NCI-H345 treated with DMSO at 0.1 percent for 48 hours (cell line): ENCODE measurements around the gene CNFN.

Experiments used
- DNase-seq: peaks from one replicate; lab custom pipeline; 2025; ENCODE audit not compliant: unreplicated experiment; lab: John Stamatoyannopoulos, UW

Gene CNFN

DNA sequence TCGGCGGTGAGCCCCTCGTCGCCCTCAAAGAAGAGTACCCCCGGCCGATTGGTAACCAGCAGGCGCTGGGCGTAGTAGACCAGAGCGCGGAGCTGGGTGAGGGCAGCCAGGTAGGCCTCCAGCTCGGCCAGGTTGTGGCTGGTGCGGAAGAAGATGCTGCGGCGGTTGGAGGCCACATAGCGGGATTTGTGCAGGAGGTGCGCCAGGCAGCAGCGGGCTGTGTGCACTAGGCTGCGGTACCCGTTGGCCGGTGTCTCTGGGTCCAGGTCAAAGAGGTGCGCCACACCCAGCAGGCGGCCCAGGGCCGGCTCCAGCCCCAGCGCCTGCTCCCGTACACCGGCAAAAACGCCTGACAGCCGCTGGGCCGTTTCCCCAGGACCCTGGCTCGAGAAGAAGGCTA is 20.3 kb upstream of the CNFN start:
- DNase-seq = no peak

DNA sequence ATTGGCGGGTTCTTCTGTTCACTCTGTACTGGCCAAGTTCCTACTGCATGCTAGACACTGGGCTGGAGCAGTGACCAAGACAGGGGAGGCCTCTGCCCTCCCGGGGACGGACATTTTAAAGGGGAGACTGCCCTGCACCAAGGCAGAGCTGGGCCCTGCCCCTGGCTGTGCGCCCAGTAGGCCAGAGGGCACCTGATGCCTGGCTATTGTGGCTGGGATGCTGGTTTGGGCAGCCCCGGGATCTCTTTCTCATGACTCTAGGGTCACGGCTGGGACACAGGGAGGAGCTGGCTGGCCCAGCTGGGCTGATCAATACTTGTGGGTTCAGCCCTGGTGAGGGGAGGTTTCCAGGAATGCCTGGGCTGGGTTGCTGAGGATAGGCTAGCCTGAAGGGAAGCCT is 19.4 kb upstream of the CNFN start:
- DNase-seq = no peak

DNA sequence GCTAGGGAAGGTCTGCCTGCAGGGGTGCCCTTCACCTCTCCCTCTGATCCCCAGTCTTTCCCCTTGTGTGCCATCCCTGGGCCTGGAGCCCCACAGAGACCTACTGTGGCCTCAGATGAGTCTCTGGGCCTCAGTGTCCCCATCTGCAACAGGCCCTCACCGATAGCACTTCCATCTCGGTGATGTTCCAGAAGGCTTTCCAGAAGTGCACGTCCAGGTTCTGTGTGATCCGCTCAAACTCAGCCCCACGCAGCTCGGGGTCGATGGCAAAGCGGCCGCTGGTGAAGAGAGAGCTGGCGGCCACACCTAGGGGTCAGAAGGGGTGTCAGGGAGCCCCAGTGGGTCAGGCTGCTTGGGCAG is 17.7 kb upstream of the CNFN start:
- no peak for DNase-seq

DNA sequence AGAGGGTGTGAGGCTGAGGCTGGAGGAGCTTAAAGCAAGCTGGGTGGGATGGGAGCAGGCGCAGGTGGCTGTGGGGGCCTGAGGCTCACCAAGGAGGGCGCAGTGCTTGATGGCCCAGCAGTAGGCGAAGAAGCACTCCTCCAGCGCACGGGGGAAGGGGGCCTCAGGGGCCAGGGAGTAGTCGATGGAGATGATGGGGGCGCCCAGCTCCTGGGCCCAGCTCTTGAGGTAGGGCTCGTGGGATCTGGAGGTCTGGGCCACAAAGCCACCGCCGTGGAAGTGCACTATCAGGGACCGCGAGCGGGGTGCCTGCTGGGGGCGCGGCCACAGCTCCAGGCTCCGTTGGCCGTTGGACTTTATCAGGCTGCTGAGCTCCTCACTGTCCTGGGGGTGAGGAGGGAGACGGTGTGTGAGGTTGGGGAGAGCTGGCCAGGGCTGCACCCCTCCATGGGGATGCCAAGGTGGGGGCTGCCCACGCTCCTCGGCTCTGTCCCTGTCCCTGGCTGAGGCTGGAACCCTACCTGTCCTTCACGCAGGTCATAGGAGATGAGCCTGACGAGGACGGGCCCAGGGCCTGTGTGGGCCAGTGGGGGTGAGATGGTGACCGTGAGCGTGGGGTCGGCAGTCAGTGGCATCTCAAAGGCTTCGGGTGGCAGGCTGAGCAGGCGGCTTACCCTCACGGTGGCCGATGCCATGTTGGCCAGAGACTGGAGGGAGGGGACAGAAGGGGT is 17.2 kb upstream of the CNFN start:
- no peak for DNase-seq

DNA sequence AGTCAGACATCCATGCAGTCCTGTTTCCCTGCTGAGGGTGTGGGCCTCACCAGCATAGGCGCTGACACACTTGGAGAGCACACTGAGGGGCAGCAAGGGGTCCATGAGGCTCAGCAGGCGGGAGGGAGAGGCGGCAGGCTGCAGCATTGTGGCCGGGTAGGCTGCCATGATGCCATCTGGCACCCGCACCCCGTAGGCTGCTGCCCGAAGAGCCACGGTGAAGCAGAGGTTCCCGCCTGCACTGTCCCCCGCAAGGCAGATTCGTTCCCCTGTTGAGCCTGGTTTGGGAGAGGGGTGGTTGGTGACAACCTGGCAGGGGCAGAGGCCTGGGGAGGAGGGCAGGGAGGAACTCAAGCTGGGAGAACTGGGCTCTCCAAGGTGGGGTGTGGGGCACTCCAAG is 16.0 kb upstream of the CNFN start:
- DNase-seq = no peak

DNA sequence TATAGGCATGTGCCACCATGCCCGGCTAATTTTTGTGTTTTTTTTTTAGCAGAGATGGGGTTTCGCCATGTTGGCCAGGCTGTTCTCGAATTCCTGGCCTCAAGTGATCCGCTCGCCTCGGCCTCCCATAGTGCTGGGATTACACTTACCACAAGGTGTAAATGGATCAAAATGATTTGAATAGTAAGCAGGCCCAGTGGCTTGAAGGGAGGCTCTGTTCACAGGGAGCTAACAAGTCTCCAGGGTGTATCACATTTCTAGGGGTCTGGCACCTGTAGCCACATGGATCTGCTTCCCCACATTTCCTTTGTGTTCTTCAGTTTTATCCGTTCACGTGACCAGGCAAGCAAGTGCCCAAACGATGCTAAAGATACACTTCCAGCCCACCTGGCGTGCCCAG is 13.5 kb upstream of the CNFN start:
- no peak for DNase-seq

DNA sequence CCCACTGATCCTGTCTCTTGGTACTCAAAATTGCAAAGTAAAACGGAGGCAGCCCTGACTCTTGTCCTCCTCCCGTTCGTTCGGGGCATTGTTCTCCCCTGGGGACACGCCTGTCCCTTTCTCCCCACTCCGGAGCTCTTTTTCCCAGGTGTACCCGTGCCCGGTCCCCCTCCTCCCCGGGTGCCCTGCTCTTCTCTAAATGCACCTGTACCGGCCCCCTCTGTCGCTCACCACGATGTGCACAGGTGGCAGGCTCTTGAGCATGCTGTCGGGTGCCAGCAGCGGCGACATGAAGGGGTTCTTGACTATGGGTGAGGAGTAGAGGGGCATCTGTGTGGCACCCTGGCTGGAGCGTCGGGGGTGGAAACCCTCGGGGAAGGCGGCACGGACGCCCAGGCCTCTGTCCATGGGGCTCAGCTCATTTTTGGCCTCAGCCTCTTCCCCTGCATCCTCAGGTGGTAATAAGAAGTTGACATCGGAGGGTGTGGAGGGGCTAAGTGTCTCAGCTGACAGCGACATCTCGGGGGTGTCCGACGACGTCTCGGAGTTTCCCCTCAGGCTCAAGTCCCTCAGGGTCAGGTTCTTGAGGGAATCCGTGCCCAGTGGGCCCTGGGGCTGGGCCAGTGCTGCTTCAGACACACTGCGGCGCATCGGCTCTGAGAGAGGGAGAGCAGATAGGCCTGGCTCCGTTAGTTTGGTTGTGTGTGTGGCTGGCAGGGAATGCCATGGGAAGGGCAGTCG is 12.4 kb upstream of the CNFN start:
- no peak for DNase-seq

DNA sequence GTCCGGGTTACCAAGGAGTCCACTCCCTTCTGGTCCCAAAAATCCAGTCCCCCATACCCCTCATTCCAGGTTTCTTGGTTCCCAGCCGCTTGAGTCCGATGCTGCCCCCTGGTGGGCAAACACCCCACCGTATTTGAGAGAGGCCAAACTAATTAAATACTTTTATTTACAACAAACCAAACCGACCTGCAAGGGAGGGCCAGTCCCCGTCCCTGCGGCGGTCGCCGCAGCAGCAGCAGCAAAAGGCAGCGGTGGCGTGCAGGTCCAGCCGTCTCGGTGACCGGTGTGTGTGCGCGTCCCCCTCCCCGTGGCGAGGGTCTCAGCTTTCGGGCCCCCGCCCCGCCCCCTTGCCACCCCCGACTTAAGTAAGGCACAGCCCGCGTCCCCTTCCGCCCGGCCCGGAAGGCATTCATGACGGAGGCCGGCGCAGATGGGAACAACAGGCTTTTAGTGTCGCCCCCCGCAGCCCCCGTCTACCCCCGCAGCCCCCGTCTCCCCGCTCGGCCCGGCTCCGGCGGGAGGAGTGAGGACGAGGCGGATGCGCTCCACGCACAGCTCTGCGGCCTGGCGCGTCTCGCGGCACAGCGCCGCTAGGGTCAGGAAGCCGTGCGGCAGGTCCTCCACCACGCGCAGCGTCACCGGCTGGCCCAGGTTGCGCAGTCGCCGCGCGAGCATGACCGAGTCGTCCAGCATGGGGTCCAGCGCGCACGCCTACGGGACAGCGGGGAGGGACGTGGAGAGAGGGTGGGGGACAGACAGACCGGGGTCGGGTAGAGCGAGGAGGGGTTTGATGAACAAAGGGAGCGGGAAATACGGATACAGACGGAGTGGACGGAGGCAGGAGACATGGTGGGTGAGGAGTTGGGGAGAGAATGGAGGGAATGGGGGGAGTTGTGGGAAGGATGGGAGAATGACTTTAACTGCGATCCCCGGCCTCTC is 11.5 kb upstream of the CNFN start:
- no peak for DNase-seq

DNA sequence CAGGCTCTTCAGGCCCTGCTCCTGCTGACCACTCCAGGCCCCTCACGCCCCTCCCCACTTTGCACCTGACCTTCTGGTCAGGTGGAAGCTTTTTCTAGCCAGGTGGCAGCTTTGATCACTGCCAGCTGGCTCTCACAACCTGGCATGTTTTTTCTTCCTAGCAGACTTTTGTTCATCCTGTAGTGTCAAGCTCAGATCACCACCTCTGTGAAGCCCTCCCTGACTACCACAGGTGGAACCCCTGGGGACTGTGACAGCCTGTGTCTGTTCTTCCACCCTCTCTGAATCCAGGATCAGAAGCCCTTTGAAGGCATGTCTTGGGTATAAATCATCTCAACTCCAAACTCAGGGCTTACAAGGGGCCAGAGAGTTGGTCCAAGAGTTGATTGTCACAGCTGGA is 10.3 kb upstream of the CNFN start:
- DNase-seq = no peak

DNA sequence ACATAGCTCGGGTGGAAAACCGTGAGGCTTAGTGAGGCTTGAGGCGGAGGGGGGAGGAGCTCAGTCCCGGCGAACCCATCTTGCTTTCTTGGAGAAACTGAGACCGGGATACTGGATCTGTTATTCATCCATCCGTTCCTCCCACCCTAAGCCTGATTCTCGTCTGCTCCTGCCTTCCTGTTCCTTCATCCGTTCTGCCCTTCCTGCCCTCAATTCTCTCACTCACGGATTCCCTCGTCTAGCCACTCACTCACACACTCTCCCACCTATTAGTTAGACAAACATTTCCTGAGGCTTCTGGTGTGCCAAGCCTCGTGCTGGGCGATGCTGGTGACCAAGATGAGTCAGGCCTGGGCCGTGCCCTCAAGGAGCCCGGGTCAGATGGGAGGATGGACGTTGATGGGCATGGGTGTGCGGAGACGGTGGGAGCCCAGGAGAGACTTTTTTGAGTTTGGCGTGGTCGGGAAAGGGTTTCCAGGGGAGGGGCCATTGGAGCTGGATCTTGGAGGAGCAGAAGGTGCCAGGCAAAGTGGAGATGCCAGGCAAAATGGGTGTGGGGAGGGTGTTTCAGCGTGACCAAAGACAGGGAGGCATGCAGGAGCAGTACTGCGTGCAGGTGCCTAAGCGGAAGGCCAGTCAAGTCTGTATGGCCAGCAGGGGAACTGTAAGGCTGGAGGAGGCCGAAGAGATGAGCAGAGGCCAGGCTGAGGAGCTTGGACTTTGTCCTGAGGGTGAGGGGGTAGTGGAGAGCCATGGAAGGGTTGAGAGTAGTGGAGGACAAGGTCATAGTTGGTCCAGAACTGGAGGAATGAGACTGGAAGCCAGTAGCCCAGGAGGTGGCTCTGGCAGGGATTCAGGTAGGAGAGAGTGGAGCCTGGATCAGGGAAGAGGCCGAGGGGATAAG is 7.4 kb upstream of the CNFN start:
- no peak for DNase-seq

DNA sequence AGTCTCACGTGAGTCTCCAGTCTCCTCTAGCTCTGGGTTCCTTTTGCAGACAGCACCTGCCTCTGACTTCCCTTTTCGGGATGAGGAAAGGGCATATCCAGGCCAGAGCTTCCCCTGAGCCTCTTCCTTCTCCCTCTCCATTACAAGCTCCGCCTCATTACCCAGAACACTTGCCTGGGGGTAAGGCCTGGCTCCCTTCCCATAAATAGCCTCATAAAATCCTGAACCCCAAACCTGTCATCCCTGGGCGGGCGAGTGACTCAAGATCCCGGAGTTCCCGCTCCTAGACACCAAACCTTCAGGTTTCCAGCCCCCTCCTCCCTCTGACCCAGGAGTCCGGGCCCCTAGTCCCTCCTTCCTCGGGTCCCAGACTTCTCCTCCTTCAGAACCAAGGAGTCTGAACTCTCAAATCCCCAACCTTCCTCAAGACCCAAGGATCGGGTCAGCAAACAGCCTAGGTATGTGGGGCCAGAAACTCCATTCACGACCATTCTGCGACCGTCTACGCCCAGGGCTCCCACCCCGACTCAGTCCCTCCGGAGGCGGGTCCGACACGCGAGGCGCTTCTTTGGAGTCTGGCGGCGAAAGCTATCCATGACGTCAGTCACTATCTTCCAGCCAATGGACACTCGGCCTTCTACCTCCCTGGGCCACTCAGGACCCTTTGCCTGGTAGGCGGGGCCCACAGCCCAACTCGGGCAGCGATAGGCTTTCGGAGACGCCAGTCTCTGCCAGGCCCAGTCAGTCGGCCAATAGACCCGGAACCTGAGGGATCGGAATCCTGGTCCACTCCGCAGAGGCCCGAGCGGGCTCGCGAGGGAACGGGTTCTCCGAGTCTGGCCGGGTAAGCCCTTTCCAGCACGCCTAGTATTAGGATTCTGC is 6.5 kb upstream of the CNFN start:
- peak; percentile 87 for DNase-seq

DNA sequence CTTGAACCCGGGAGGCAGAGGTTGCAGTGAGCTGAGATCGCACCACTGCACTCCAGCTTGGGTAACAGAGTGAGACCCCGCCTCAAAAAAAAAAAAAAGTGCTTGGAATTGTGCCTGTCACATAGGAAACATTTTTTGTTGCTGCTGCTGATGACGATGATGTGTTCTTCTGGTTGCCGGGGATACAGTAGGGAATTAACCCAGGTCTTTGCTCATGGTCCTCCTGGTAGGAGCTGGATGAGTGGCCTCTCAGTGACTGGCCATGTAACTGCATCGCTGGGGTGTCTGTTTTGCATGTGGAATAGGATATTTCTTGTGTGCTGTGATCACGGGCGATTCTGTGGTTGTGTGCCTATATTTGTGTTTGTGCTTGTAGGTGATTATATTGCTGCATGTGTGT is 4.7 kb upstream of the CNFN start:
- no peak for DNase-seq

DNA sequence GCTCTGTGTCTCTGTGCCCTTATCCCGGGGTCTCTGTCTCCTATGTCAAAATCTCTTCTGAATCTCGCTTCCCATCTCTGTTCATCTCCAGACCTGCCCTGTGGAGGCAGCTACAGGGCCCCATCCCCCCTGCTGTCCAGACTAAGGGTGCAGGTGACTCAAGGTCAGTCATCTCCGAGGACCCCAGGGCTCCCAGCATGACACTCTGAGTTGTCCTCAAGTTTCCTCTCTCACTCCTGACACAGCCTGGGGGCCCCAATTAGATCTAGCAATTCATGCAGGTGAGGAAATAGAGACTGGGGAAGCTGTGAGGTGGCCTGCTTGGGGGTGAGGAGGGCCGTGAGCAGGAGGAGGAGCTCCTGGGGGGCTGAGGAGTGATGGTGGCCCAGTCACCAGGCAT is 2.1 kb upstream of the CNFN start:
- DNase-seq = no peak

DNA sequence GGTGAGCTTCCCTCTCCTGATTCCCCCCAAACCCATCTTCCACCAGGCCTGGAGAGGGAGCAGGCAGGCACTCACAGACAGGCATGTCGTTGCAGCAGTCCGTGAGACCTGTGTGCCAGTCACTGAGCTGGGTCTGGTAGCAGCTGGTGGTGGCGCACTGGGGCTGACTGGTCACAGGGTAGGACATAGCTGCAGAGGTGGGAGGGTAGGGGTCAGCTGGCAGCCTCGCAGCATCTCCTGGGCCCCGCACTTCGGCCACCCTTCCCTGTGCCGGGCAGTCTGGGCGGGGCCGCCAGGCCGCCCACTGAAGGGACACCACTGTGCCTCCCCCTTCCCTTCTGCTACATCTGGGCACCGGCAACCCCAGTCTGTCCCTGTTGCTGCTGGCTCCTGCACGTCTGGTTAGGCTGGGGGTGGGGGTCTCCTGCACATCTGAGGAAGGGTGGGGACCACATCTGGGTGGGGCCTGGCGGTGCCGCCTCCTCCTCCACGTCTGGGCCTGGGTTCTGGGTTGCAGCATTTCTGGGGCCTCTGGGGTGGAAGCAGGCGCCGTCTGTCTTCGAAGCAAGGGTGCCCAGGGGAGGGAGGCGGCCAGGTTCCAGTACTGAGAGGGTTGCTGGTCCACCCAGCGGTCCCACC is 1.1 kb downstream of the CNFN start:
- no peak for DNase-seq

DNA sequence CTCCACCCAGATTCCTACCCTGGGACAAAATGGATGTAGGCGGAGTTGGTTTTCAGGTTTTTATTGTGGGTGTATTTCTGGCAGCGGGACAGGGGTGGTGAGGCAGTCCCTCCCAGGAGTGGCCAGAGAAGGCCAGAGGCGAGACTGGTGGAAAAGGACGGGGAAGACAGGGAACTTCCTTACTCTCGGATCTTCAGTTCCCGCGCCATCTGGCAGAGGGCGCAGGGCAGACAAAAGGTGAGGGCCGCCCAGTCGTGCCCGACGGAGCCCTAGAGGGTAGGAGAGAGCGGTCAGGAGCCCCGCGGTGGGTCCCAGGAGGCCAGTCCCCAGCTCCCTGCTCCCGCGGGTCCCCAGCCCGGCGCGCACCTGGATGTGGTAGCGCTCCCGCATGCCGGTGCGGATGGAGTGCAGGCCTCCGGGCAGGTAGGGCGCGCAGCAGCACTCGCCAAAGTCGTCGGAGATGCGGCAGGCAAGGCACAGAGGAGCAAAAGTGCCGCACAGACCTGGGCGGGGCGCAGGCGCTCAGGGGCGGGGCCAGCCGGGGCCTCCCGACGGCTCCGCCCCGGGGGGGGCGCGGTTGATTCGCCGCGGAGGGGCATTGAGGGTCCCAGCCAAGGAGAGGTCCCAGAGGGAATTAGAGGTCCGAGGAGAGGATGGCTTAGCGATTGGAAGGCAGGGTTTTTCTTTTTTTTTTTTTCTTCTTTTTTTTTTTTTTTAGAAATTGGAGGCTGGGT is 3.0 kb downstream of the CNFN start:
- DNase-seq = peak; percentile 33

DNA sequence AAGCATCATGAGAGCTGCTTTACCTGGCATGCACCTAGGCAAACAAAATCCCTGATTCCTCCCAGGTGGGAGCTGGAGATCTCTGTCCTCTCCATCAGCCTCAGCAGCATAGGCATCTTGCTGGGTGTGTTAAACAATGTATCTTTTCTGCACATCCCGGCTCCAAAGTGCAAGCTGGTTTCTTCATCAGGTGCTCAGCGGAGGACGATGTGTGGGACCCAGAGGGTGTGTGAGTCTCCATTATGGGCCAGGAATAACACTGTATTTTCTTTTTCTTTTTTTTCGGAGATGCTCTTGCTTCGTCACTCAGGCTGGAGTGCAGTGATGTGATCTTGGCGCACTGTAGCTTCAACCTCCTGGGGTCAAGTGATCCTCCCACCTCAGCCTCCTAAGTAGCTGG is 9.9 kb downstream of the CNFN start:
- DNase-seq = no peak

DNA sequence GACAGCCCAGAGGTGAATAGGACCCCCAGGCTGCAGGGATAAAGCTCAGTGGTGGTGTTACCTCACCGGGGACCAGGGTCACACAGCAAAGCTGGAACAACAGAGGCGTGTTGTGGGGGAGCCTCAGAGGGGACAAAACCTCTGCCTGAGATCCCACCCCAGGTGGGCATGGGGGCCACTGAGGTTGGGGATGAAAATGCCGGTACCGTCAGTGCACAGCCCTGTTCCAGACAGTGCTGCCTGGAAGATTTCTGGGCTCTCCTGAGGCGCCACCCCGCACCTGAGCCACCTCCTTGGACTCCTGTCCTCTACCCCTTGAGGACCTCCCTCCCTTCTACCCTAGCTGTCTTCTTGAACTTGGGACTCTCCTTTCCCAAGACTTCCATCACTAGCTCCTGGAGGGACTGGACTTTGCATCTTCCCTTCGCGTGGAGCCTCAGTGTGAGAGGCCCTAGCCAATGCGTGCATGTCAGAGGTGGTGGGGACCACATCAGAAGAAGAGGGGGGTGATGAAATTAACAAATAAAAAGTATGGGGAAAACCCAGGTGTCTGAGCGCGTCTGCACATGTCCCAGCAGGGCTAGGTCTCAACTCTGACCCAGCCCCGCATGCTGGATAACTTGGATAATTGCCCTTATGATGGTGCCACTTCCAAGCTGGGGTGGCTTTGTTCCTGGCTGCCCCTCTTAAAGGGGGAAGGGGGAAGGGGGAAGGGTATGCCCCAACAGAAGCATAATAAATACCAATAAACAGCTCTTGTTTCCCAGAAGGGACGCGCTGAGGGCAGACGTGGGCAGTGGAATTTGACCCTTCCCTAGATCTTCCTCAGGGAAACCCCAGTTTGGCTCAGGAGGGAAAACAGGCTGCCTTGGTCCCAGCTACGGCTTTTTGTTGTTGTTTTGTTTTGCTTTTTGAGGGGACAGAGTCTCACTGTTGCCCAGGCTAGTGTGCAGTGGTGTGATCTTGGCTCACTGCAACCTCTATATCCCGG is 11.6 kb downstream of the CNFN start:
- DNase-seq = no peak

DNA sequence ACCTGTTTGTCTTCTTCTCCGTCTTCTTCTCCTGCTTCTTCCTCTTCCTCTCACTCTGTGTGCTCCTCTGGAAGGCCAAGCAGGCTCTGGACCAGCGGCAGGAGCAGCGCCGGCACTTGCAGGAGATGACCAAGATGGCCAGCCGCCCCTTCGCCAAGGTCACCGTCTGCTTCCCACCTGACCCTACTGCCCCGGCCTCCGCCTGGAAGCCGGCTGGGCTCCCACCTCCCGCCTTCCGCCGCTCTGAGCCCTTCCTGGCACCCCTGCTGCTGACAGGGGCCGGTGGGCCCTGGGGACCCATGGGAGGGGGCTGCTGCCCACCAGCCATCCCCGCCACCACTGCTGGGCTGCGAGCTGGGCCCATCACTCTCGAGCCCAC is 13.9 kb downstream of the CNFN start:
- DNase-seq = no peak
